AG09309 (cell line): ENCODE results near the gene NETO2.

Source experiments
- DNase-seq: peaks from one replicate; pipeline ENCODE4 v3.0.0-alpha.2; 2010; ENCODE audit warnings: low read depth
- H3K4me3 ChIP-seq: 2 replicates; pipeline ENCODE4 v1.5.1; 2011; ENCODE audit warnings: mild to moderate bottlenecking, low read depth, low read length, moderate library complexity; ENCODE audit not compliant: control insufficient read depth
- CTCF ChIP-seq: IDR thresholded peaks from 2 replicates; pipeline ENCODE4 v1.5.1; 2011; ENCODE audit warnings: mild to moderate bottlenecking, low read depth, low read length, inconsistent platforms; ENCODE audit not compliant: insufficient read depth, control insufficient read depth; ENCODE audit errors: missing control alignments

Gene NETO2

GRCh38 chr16:47052666-47053640, 90.8 kb downstream of the NETO2 start:
- DNase-seq, result no peak
- no peak for TF ChIP-seq CTCF
- no peak overlapping the region for H3K4me3 ChIP-seq

- no peak overlapping the region for H3K4me3 ChIP-seq
- no peak for DNase-seq
- TF ChIP-seq CTCF, result no peak
These were observed 92.7 kb downstream of the NETO2 start for GRCh38 chr16:47051031-47051430.

- DNase-seq, result no peak
- no peak overlapping the region for H3K4me3 ChIP-seq
- no peak for TF ChIP-seq CTCF
These were observed 93.7 kb downstream of the NETO2 start for GRCh38 chr16:47049901-47050583.

- no peak for DNase-seq
- no peak for TF ChIP-seq CTCF
- no peak overlapping the region for H3K4me3 ChIP-seq
These were observed 96.1 kb downstream of the NETO2 start for GRCh38 chr16:47047524-47048203.

- no peak for TF ChIP-seq CTCF
- DNase-seq, result no peak
- no peak overlapping the region for H3K4me3 ChIP-seq
These were observed 96.8 kb downstream of the NETO2 start for GRCh38 chr16:47046726-47047523.

GRCh38 chr16:47045459-47045858, 98.3 kb downstream of the NETO2 start:
- H3K4me3 ChIP-seq, result no peak overlapping the region
- no peak for TF ChIP-seq CTCF
- DNase-seq, result no peak
